H54 (cell line): ENCODE data around the gene TBC1D2B.

Experiments
- DNase-seq: peaks from one replicate; pipeline ENCODE4 v3.0.0; 2011; ENCODE audit warnings: low spot score, mixed read lengths; ENCODE audit not compliant: insufficient read length
- FAIRE-seq: peaks from 3 replicates; lab custom pipeline; 2011; peaks lifted over from hg19 to GRCh38; lab: Jason Lieb, UNC
- POLR2A ChIP-seq: IDR thresholded peaks from 2 replicates; pipeline ENCODE4 v1.6.1; 2011; ENCODE audit warnings: low read depth, mild to moderate bottlenecking, low read length

TBC1D2B gene

GRCh38 chr15:78087951-78088772 is 10.7 kb upstream of the TBC1D2B start:
- no peak for FAIRE-seq
- TF ChIP-seq POLR2A: no peak
- no peak for DNase-seq

GRCh38 chr15:78085928-78086327 is 8.4 kb upstream of the TBC1D2B start:
- TF ChIP-seq POLR2A: no peak
- no peak for FAIRE-seq
- no peak for DNase-seq

GRCh38 chr15:78084449-78084750 is 6.9 kb upstream of the TBC1D2B start:
- DNase-seq (no peak), FAIRE-seq (no peak)
- TF ChIP-seq POLR2A: no peak

GRCh38 chr15:78083687-78084448 is 6.4 kb upstream of the TBC1D2B start:
- DNase-seq: no peak

GRCh38 chr15:78083186-78083585 is 5.7 kb upstream of the TBC1D2B start:
- no peak for FAIRE-seq
- no peak for DNase-seq
- no peak for TF ChIP-seq POLR2A

More at GRCh38 chr15:78083687-78084448, 6.4 kb upstream of the TBC1D2B start:
- no peak for TF ChIP-seq POLR2A
- no peak for FAIRE-seq

- FAIRE-seq: no peak
- TF ChIP-seq POLR2A: no peak
- no peak for DNase-seq
Observed at GRCh38 chr15:78082743-78083110, 5.2 kb upstream of the TBC1D2B start.

- DNase-seq: no peak
- no peak for TF ChIP-seq POLR2A
- no peak for FAIRE-seq
Observed at GRCh38 chr15:78082106-78082742, 4.7 kb upstream of the TBC1D2B start.

- no peak for DNase-seq
- TF ChIP-seq POLR2A: no peak
- no peak for FAIRE-seq
Observed at GRCh38 chr15:78080088-78080460, 2.6 kb upstream of the TBC1D2B start.

- DNase-seq: no peak
- TF ChIP-seq POLR2A: no peak
- no peak for FAIRE-seq
Observed at GRCh38 chr15:78079298-78080087, 2.0 kb upstream of the TBC1D2B start.

- FAIRE-seq: no peak
- TF ChIP-seq POLR2A: no peak
- DNase-seq: no peak
Observed at GRCh38 chr15:78077871-78078210, 330 bp upstream of the TBC1D2B start.

GRCh38 chr15:78076231-78077052 is 1.1 kb downstream of the TBC1D2B start:
- DNase-seq (no peak), FAIRE-seq (no peak)
- TF ChIP-seq POLR2A: no peak

- DNase-seq (no peak), FAIRE-seq (no peak)
- TF ChIP-seq POLR2A: peak; percentile 19; the same call in 1 of the 2 replicates
Observed at GRCh38 chr15:78075490-78076230, 1.9 kb downstream of the TBC1D2B start.
